Caco-2 (cell line): ENCODE results near the gene WFS1. TPM values are rescaled to one million over a fixed set of nuclear protein-coding genes. Genes with fewer than 3 reads are reported as not detected.

Experiments used
- BruUV-seq: library from RNA; stranded (reverse); fragments of 400-500 nt; replicated peaks from 2 replicates; lab custom pipeline; 2021; lab: Mats Ljungman, UMichigan
- CTCF ChIA-PET: fragments of 300-600 bp; sonication (Branson Sonifier 250); formaldehyde crosslinking; loops from one replicate; lab custom pipeline; 2022; ENCODE audit warnings: antibody characterized with exemption; lab: Charles Lee
- POLR2A ChIA-PET: fragments of 300-600 bp; sonication (Branson Sonifier 250); formaldehyde crosslinking; loops from one replicate; lab custom pipeline; 2022; ENCODE audit warnings: antibody characterized with exemption; lab: Charles Lee
- DNase-seq, 2 experiments: peaks; one replicate each; pipeline versions ENCODE4 v3.0.0 to v3.0.0-alpha.2; 2020 to 2022
- H3K27me3 ChIP-seq: replicated peaks from 2 replicates; pipeline ENCODE4 v1.6.0; 2011; ENCODE audit warnings: low read length; ENCODE audit not compliant: control insufficient read depth, insufficient read depth
- H3K36me3 ChIP-seq: 2 replicates; pipeline ENCODE4 v1.5.1; 2011; ENCODE audit warnings: low read length; ENCODE audit not compliant: control insufficient read depth, insufficient read depth
- H3K4me1 ChIP-seq: fragments of 250-450 bp; sonication (Bioruptor Pico); 2 replicates; pipeline ENCODE4 v1.5.1; 2020; ENCODE audit warnings: mild to moderate bottlenecking
- H3K4me3 ChIP-seq: 2 replicates; pipeline ENCODE4 v1.5.1; 2011; ENCODE audit warnings: low read depth, mild to moderate bottlenecking, control low read depth, low read length
- H3K9me3 ChIP-seq: fragments of 250-450 bp; sonication (Bioruptor Pico); 2 replicates; pipeline ENCODE4 v1.5.1; 2020; ENCODE audit warnings: mild to moderate bottlenecking, moderate library complexity
- H3K27ac Mint-ChIP-seq: one replicate; pipeline ENCODE4 v1.8.0; 2022; ENCODE audit warnings: mixed read lengths; ENCODE audit not compliant: unreplicated experiment
- H3K27me3 Mint-ChIP-seq: one replicate; pipeline ENCODE4 v1.8.0; 2022; ENCODE audit warnings: mixed read lengths; ENCODE audit not compliant: insufficient read depth, unreplicated experiment
- H3K36me3 Mint-ChIP-seq: one replicate; pipeline ENCODE4 v1.8.0; 2022; ENCODE audit warnings: mild to moderate bottlenecking, mixed read lengths; ENCODE audit not compliant: insufficient read depth, unreplicated experiment
- H3K4me1 Mint-ChIP-seq: one replicate; pipeline ENCODE4 v1.8.0; 2022; ENCODE audit warnings: low read depth, mixed read lengths; ENCODE audit not compliant: unreplicated experiment
- H3K4me3 Mint-ChIP-seq: one replicate; pipeline ENCODE4 v1.8.0; 2022; ENCODE audit warnings: mild to moderate bottlenecking, moderate library complexity, mixed read lengths; ENCODE audit not compliant: unreplicated experiment
- H3K9me3 Mint-ChIP-seq: one replicate; pipeline ENCODE4 v1.8.0; 2022; ENCODE audit warnings: mixed read lengths; ENCODE audit not compliant: unreplicated experiment
- CTCF ChIP-seq, 2 experiments: fragments of 200-600 bp in 1 of 2; IDR thresholded peaks; 1 replicate in 1 of 2; 2 replicates in 1 of 2; pipeline versions ENCODE4 v1.5.1 to v1.8.0; 2011 to 2022; ENCODE audit warnings: antibody characterized with exemption in 1 of 2, control low read depth in 1 of 2, inconsistent platforms in 1 of 2, low read depth in 1 of 2, low read length in 1 of 2, mild to moderate bottlenecking in 1 of 2, moderate library complexity in 1 of 2; ENCODE audit not compliant: insufficient read depth in 1 of 2, severe bottlenecking in 1 of 2, unreplicated experiment in 1 of 2
- intact Hi-C: fragments of 100-400 bp; cut with micrococcal nuclease; formaldehyde crosslinking; loops from one replicate; pipeline ENCODE4 v1.10.0; 2022; ENCODE audit not compliant: unreplicated experiment
- total RNA-seq: library from RNA; stranded (reverse); gene quantifications from 2 replicates; pipeline ENCODE4 v1.2.3, GENCODE V29; 2022

Gene WFS1
- total RNA-seq, 1 experiment from 2014 or later = 24.9 TPM

GRCh38 chr4:6307891-6308290, 38.2 kb downstream of the WFS1 start:
- H3K9me3 Mint-ChIP-seq = no peaks in the 10 kb centered on the region
- no peaks in the 10 kb centered on the region for H3K36me3 Mint-ChIP-seq
- H3K27me3 Mint-ChIP-seq = no peaks in the 10 kb centered on the region
- intact Hi-C loops = no loop called here
- H3K4me3 ChIP-seq = no peak overlapping the region
- H3K4me1 Mint-ChIP-seq = no peaks in the 10 kb centered on the region
- H3K9me3 ChIP-seq = no peaks in the 10 kb centered on the region
- no peak overlapping the region for H3K4me3 Mint-ChIP-seq
- no peaks in the 10 kb centered on the region for H3K27me3 ChIP-seq
- no peak for TF ChIP-seq CTCF (IDR thresholded peaks at IDR 0.05; ENCODE audit: insufficient read depth in 1 of 2, low read depth in 1 of 2, low read length in 1 of 2, severe bottlenecking in 1 of 2, unreplicated experiment in 1 of 2)
- H3K27ac Mint-ChIP-seq = no peak overlapping the region
- H3K36me3 ChIP-seq = no peaks in the 10 kb centered on the region
- CTCF ChIA-PET = no interaction called here
- DNase-seq = no peak
- POLR2A ChIA-PET = no interaction called here
- H3K4me1 ChIP-seq = no peaks in the 10 kb centered on the region
- BruUV-seq = no TSS peak

GRCh38 chr4:6308899-6309643, 39.4 kb downstream of the WFS1 start:
- DNase-seq = no peak
- H3K4me1 Mint-ChIP-seq = no peaks in the 10 kb centered on the region
- H3K9me3 Mint-ChIP-seq = no peaks in the 10 kb centered on the region
- Histone ChIP-seq H3K36me3 (no peaks in the 10 kb centered on the region), H3K4me1 (no peaks in the 10 kb centered on the region), H3K9me3 (no peaks in the 10 kb centered on the region), H3K27me3 (no peaks in the 10 kb centered on the region), H3K4me3 (no peak overlapping the region)
- H3K27ac Mint-ChIP-seq = no peak overlapping the region
- no peak for TF ChIP-seq CTCF (IDR thresholded peaks at IDR 0.05; ENCODE audit: insufficient read depth in 1 of 2, low read depth in 1 of 2, low read length in 1 of 2, severe bottlenecking in 1 of 2, unreplicated experiment in 1 of 2)
- no peaks in the 10 kb centered on the region for H3K27me3 Mint-ChIP-seq
- intact Hi-C loops = no loop called here
- no peak overlapping the region for H3K4me3 Mint-ChIP-seq
- no peaks in the 10 kb centered on the region for H3K36me3 Mint-ChIP-seq
- POLR2A ChIA-PET = no interaction called here
- CTCF ChIA-PET = no interaction called here
- BruUV-seq = no TSS peak

GRCh38 chr4:6309777-6310176, 40.1 kb downstream of the WFS1 start:
- intact Hi-C loops = no loop called here
- Mint-ChIP-seq H3K4me1 (no peaks in the 10 kb centered on the region), H3K9me3 (no peaks in the 10 kb centered on the region), H3K36me3 (no peaks in the 10 kb centered on the region), H3K27ac (no peak overlapping the region), H3K4me3 (no peak overlapping the region), H3K27me3 (no peaks in the 10 kb centered on the region)
- no peaks in the 10 kb centered on the region for H3K4me1 ChIP-seq
- ChIA-PET CTCF (no interaction called here), POLR2A (no interaction called here)
- no peak for DNase-seq
- no peak overlapping the region for H3K4me3 ChIP-seq
- TF ChIP-seq CTCF (IDR thresholded peaks at IDR 0.05; ENCODE audit: insufficient read depth in 1 of 2, low read depth in 1 of 2, low read length in 1 of 2, severe bottlenecking in 1 of 2, unreplicated experiment in 1 of 2) = no peak
- no TSS peak for BruUV-seq
- no peaks in the 10 kb centered on the region for H3K36me3 ChIP-seq
- H3K27me3 ChIP-seq = no peaks in the 10 kb centered on the region
- H3K9me3 ChIP-seq = no peaks in the 10 kb centered on the region
